Measurements from ENCODE around the gene HNRNPA1.
"Not testable (repeated sequence)": the region's sequence is repeated elsewhere in the genome, so short reads cannot be mapped to it uniquely, and the experiment has no call there.

The HNRNPA1 gene

GRCh38 chr12:54276368-54276767 is 4.2 kb upstream of the HNRNPA1 start:
- DNase-seq = no peak

DNA sequence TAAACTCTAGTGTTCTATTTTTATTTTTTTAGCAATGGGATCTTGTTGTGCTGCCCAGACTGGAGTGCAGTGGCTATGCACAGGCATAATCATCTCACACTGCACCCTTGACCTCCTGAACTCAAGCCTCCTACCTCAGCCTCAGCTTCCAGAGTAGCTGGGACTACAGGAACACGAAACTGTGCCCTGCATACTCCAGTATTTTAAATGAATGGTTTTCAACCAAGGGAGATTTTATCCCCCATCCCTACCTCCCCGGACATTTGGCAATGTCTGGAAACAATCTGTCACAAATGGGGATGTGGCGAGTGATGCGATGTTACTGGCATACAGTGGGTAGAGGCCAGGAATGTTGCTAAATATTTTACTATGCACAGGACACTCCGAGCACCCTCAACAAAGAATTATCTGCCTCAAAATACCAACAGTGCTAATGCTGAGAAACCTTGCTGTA is 2.7 kb upstream of the HNRNPA1 start:
- DNase-seq = no peak

DNA sequence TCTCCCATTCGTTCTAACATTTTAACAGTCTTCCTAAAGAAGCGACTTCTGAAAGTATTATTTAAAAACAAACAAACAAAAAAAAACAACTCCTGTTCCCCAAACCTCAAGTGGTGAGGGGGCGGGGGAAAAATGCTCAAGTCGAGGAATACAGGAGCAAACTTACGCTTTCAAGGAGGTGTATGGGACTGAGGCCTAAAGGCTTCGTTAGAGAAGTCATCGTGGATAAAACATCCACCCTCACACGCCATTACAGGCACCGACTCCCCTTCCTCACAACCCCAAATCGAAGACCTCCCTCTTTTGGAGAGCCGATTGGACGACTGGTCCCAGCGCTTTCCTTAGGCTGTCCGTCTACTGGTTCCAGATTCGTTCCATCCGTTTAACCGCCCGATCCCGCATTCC is 1.3 kb upstream of the HNRNPA1 start:
- no peak for DNase-seq

GRCh38 chr12:54279632-54280467 is 676 bp upstream of the HNRNPA1 start, which contains the start of gene CBX5:
Gene CBX5 (minus strand): TSS chr12:54280122. CDS start chr12:54257650, 22,472 bp downstream.
- DNase-seq = peak; percentile 88 to 100 (median 97)

- not testable (repeated sequence) for DNase-seq
Observed at GRCh38 chr12:54281261-54281638, 724 bp downstream of the HNRNPA1 start.

- not testable (repeated sequence) for DNase-seq
Observed at GRCh38 chr12:54281694-54282093, 1.2 kb downstream of the HNRNPA1 start.

- no peak for DNase-seq
Observed at GRCh38 chr12:54282949-54283593, 2.5 kb downstream of the HNRNPA1 start.

GRCh38 chr12:54284070-54284780 is 3.7 kb downstream of the HNRNPA1 start:
- not testable (repeated sequence) for DNase-seq

DNA sequence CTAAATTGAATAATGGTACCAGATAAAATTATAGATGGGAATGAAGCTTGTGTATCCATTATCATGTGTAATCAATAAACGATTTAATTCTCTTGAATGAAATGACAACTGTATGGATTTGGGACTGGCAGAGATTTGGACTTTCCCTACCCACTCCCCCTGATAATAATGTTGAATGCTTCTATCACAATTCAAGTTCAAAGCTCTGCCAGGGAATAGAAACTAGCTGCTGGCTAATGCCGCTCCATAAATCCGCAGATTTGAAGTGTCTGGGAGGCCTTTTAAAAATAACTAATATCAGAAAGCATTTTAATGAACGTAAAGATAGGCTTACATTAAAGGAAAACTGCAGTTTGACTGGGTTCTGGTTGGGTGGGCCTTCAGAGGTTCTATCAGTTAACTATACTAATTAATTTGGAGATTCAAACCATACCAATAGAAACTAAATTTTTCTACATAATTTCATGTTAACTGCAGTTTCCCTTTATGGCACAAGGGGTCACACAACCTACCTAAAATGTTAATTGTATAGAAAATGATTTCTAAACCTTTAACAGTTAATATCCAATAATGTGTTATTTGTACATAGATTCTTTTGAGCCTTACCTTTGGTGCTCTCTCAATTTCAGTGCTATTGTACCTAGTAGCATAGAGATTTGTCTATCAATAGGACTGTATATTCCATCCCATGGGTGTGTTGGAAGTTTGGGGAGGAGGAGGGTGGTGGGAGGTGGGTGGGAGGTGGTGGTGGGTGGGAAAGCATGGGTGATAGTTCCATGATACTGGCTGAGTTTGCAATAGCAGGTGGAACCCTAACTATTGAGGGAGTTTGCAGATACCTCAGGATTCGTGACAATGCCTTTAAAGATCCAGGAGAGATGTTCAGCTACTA is 4.9 kb downstream of the HNRNPA1 start:
- DNase-seq = no peak

DNA sequence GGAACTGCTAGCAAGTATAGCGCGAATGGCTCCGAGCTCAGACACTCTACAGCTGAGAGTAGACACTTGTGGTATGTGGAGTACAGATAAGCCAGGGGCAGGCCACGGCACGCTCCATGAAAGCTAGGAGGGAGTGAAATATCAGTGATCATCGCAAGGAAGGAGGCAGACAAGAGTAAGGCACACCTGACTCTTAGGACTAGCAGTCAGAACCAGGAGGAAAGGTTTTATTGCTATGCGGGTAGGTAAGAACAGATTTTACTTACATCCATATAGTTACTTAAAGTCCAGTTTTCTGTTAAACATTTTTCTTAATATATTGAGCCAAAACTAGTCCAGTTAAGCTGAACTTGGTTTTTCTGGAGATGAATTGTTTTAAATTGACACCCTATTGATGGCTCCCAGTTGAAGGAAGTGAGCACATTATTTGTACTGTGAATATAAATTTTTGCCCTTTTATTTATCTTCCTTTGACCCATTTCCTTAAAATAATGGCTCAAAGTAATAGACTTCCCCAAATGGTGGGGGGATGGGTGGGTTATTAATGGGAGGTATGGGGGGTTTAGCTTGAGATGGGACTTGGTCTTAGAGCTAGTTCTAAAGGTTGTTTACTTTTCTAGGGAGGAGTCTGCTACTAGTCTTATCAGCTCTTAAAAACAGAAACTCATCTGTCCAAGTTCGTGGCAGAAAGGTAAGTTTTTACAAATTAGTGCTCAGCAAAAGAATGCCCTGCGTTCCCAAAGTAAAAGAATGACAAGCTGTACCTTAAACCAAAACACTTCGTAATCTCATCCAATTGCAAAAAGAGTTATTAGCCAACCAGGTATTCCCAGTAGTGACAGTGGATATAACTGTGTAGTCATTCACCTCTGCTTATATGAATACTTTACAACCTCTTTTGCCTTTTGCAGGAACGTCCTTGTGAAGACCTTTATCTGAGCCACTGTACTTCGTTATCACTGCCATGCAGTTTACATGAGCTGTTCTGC is 5.8 kb downstream of the HNRNPA1 start:
- no peak for DNase-seq

DNA sequence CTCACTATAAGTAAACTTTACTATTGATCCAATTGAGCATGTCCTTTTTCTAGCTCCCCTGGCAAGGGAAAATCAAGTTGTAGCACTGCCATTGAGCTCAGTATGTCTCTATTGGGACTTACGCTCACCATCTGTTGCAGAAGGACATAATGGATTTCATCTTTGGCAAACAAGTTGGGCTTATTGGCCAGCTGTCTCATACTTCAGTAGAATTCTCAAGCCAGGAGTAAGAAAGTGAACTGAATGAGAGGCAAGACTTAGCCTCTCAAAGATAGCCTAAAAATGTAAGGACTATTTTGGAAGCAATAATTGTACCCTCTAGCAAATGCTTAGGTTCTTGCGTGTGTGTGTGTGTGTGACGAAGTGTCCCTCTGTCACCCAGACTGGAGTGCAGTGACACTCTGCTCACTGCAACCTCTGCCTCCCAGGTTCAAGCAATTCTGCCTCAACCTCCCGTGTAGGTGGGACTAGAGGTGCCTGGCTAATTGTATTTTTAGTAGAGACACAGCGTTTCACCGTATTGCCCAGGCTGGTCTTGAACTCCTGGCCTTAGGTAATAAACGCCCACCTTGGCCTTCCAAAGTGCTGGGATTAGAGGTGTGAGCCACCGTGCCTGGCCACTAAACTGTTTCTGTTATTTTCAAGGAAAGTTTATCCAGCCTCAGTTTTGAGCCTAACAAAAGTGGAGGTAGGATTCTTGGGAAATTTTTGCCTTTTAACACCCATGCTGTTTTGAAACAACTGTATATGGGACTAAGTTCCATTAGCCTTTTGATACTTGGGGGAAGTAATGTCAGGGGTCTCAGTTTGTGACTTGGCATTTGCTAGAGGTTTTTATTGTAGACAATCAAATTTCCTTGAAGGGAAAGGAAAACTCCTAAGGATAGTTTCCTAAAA is 7.0 kb downstream of the HNRNPA1 start:
- no peak for DNase-seq

DNA sequence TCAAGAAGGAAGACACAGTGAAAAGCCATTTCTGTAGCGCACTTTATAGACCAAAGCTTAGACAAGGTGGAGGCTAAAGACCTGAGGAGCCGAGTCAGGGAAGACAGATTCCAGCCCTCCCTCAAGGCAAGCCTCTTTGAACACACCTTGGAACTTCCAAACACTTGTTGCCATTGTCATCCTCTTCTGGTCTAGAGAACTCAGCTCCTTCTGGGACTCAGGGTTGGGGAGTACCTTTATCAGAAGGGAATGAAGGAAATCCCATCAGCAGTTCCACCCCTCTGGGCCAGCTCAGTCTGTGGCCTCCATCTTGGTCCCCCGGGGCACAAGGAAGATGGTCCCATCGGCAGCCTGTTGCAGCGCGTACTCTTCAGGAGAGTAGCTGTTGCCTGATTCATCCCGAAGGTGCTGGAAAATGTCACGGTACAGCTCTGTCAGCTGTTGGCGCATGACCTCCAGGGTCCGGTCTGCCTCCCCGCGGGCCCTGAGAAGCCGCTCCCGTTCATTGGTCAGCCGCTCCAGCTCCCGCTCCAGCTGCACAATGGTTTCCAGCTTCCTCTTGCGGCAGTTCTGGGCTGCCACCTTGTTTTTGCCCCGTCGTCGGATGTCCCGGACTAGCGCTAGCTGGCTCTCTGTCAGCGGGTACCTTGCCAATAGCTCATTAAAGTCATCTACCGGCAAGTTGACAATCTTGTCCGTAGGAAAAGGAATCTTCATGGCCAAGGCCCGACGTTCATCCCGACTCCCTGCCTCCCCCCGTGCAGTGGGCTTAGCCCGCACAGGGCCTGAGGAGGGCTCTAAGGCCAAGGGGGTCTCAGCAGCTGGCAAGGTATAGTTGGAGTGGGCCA is 11.8 kb downstream of the HNRNPA1 start:
- no peak for DNase-seq

GRCh38 chr12:54292931-54293241 is 12.4 kb downstream of the HNRNPA1 start:
- no peak for DNase-seq

DNA sequence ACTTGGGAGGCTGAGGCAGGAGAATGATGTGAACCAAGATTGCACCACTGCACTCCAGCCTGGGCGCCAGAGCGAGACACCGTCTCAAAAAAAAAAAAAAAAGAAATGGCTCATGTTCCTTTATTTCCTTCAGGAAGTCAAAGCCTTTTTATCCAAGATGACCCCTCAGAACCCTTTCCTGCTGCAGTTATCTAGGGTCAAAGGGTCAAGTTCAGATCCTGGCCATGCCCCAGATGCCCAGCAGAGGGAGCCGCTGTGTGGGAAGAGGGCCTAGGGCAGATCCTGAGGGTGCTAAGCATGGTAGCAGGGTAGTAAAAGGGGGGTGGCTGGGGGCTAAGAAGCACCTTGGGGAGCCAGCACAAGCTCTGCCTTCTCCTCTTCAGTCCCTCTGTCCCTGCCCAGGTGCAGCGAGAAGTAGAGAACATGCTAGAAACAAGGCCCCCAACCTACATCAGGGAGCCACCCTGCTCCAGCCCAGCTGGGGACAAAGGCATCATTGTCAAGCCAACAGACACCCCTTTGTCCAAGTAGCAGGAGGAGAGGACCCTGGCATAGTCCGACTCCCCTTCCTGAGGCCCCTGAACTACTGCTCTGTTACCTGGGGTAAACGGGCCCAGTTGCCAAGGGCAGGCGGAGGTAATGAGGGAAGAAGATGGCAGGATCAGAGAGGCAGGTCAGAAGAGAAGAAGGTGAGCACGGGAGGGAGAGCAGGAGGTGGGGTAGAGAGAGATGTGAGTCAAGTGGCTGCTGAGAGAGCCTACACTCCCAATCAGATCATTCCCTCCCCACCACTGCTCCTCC is 13.8 kb downstream of the HNRNPA1 start:
- DNase-seq = peak in 37 of 51 donors; percentile 18 to 82 (median 56)

GRCh38 chr12:54294953-54295566 is 14.5 kb downstream of the HNRNPA1 start:
- DNase-seq = no peak

GRCh38 chr12:54296393-54297099 is 16.0 kb downstream of the HNRNPA1 start:
- DNase-seq = no peak
